Transverse colon (tissue), 4 donors: Measurements from ENCODE around the gene LRRC73.

Source experiments
- EP300 ChIP-seq: sonication (generic); formaldehyde crosslinking; IDR thresholded peaks from one replicate; pipeline ENCODE4 v1.6.1; 2017; ENCODE audit warnings: antibody characterized with exemption, low read depth
- POLR2A ChIP-seq: fragments of 450-650 bp; IDR thresholded peaks from one replicate; pipeline ENCODE4 v1.6.1; 2016; ENCODE audit warnings: antibody characterized with exemption, mild to moderate bottlenecking, moderate library complexity
- POLR2AphosphoS5 ChIP-seq, 3 donors: sonication (generic); formaldehyde crosslinking; IDR thresholded peaks; one replicate each; pipeline ENCODE4 v1.6.1; 2016; ENCODE audit warnings: antibody characterized with exemption in 3 of 3
- TF ChIP-seq, protein P1 (sequence below), 5 experiments: fragments of 200-600 bp in 3 of 5; fragments of 450-650 bp in 2 of 5; sonication (generic) in 3 of 5; IDR thresholded peaks; 1 replicate in 2 of 5; 2 replicates in 3 of 5; pipeline ENCODE4 v1.5.1; 2016 to 2017; ENCODE audit warnings: antibody characterized with exemption in 5 of 5, inconsistent platforms in 3 of 5, mild to moderate bottlenecking in 2 of 5, moderate library complexity in 1 of 5

DNA sequence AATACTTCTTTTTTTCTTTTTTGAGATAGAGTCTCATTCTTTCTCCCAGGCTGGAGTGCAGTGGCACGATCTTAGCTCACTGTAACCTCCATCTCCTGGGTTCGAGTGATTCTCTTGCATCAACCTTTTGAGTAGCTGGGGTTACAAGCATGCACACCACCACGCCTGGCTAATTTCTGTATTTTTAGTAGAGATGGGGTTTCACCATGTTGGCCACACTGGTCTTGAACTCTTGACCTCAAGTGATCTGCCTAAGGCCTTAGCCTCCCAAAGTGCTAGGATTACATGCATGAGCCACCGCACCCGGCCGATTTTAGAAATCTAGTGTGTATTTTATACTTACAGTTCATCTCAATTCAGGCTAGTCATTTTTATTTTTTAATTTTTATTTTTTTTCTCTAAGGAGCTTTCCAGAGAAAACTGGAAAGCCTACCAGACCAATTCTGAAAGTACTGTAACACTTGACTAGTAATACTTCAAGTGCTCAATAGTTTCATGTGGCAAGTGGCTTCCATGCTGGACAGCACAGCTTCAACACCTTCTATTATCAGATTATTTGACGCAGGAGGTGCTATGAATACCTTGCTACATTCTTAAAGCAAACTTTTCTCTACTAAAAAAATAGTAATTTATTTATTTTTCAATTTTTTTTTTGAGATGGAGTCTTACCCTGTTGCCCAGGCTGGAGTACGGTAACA, 31.8 kb upstream of the LRRC73 start:
- TF ChIP-seq POLR2A, result no peak
- TF ChIP-seq, protein P1, sequence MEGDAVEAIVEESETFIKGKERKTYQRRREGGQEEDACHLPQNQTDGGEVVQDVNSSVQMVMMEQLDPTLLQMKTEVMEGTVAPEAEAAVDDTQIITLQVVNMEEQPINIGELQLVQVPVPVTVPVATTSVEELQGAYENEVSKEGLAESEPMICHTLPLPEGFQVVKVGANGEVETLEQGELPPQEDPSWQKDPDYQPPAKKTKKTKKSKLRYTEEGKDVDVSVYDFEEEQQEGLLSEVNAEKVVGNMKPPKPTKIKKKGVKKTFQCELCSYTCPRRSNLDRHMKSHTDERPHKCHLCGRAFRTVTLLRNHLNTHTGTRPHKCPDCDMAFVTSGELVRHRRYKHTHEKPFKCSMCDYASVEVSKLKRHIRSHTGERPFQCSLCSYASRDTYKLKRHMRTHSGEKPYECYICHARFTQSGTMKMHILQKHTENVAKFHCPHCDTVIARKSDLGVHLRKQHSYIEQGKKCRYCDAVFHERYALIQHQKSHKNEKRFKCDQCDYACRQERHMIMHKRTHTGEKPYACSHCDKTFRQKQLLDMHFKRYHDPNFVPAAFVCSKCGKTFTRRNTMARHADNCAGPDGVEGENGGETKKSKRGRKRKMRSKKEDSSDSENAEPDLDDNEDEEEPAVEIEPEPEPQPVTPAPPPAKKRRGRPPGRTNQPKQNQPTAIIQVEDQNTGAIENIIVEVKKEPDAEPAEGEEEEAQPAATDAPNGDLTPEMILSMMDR (IDR thresholded peaks at IDR 0.05), result no peak
- no peak for TF ChIP-seq EP300
- no peak for TF ChIP-seq POLR2AphosphoS5 (IDR thresholded peaks at IDR 0.05)
